Smooth muscle cell of the brain vasculature (primary cell): ENCODE measurements around the gene RADIL.

Source experiments
- DNase-seq: peaks from one replicate; pipeline ENCODE4 v3.0.0-alpha.2; 2012; ENCODE audit warnings: low read depth, low spot score

RADIL gene

DNA sequence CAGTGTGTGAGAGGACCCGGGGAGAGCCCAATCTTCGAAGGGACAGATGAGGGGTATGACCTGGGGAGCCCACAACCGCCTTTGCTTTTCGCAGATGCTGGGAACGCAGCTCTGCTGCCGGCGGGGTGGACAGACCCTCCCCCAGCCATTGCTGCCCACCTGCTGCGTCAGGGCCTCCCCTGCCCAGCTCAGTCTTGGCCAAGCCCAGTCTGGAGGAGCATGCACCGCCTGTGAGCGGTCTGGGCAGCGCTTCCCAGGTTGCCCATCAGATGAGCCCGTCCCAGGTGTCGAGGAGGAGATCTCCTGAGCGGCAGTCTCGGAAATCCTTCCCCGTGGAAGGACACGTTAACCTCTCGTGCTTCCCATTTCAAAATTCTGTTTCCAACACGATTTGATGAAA is 125.4 kb downstream of the RADIL start:
- DNase-seq: no peak

DNA sequence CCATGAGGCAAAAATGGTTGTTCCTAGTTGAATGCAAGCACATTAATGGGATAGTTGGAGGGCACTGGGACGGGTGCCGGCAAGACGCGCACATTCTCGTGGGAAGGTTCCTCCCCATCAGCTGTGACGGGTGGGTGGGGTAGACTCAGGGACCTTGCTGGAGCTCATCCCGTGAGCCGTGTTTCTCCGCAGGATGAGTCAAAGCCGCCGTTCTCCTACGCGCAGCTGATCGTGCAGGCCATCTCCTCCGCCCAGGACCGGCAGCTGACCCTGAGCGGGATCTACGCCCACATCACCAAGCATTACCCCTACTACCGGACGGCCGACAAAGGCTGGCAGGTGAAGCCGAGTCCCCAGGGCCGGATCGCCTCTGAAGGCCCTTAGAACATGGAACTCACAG is 128.5 kb downstream of the RADIL start:
- DNase-seq: no peak

DNA sequence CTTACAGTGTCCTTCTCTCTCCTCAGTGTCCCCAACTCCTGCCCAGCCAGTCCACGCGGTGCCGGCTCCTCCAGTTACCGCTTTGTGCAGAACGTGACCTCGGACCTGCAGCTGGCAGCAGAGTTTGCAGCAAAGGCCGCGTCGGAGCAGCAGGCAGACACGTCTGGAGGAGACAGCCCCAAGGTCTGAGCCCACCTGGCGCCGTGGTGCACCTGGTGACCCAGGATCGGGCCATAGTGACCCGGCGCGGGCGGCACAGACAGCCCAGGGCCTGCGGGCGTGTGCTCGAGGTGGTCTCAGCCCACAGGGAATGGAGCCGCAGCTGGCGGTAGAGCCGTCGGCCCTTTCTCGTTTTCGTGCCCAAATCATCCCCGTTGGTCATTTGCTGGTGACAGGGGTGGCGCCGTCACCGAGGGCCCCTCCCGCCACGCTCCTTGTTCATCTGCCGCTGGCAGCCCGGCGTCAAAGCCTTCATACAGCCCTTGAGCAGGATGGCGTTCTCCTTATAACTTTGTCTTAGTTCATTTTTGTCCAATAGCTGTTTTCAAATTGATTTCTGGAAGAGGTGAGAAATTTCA is 129.0 kb downstream of the RADIL start:
- no peak for DNase-seq

DNA sequence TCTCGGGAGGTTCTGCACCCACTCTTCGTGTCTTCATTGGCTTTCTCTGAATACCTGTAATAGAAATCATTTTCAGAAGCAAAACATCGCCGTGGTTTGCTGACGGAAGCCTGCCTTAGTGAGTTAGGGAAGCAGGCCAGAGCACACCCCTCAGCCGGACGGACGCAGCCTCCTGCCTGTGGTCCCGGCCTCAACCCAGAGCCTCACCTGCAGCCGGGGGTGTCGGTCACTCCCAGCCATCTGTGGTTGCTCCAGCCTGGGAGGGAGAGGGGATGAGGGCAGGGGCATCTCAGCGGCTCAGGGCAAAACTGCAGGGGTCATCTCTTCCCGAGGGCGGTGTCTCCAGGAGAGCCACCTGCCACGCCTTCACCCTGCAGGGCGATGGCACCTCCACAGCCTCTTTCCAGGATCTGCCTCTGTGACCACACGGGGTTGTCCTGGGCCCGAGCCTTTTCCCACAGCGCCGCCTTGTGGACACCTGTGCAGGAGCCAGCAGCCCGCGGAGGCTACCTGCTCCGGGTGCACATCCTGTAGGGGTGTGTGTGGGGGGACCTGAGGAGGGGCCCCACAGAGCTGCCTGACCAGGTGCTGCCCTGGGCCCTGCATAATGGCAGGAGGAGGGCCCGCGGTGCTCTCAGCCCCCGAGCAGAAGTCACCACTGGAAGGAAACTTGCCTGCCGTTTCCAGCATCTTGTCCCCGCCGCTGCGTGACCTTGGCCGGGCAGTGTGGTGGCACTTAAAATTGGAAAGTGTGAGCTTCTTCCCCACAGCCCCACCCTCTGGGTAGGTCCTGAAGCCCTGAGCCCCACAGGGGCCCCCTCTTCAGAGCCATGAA is 129.7 kb downstream of the RADIL start:
- no peak for DNase-seq

DNA sequence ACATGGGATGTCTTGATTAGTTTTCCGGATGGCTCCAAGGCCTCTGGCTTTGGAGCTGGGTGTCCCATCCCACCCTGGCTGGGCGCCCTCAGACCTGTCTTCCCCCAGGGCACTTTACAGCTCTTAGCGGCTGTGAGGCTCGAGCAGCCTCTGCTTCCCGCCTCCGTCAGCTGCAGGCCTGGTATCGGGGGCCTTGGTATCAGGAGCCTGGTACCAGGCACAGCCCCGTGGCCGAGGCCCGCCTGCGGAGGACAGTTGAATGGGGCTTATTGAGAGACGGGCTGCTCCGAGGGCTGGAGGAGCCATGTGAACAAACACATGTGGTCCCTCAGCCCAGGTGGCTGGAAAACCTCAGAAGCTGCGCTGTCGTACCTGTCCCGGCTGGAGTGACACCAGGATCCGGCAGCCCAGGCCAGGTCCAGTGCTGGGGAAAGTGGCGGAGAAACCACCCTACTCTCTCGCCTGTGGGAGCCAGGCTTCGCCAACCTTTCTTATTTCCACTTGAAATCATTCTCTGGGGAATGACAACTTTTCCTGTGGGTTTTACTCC is 132.0 kb downstream of the RADIL start:
- no peak for DNase-seq

DNA sequence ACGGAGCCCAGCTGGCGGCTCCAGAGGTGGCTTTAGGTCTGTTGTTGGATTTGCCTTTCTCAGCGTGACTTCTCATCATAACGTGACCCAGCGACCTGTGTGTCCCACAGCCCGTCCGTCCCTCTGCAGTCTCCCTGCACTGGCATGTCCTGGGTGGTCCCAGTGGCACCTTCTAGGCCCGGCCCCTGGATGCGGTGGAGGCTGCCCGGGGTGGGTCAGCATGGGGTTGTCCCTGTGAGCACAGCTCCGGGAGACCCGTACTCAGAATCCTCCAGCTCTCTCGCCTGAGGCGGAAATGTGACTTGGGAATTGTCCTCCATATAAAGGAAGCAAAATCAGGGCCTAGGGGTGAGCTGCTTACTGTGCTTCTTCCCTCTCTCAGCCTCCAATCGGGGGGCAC is 133.7 kb downstream of the RADIL start:
- DNase-seq: no peak

DNA sequence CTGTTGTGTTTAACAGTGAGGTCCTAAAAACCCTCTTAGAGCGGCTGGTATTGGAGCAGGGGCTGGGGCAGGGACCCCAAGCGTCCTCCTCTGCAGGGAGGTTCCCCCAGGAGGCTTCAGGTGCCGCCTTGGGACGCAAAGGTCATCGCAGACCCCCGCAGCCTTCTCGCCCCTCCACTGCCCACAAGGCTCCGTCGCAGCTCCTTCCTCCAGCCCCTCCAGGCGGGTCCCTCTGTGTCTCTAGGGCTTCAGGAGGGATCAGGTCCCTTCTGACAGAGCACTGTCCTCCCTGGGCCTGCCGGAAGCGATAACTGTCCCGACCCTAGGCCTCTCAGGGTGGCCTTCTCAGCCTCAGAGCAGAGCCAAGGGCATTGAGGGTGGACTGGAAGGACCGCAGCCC is 134.2 kb downstream of the RADIL start:
- DNase-seq: no peak
